ENCODE results near the gene FRMD5.

The FRMD5 gene

DNA sequence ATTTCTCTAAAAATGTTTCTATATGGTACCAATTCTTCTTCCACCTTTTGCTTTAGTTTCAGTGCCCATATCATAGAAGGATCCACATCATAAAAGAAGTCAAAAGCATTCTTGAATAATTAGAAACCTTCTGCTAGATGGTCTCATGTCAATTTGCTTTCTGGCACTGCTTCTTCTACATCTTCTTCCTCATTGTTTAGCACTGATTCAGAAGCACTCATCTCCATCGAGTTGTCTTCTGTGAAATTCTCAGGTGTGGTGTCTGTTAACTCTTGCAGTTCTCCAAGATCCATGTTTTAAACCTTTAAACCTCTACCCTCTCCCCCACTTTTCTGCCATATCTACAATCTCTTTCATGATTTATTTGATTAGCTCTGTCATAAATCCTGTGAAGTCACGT is 213.5 kb downstream of the FRMD5 start:
- Histone ChIP-seq H3K36me3 (ENCODE audit: insufficient read depth, low read length) (no peaks in the 10 kb centered on the region), H3K9me3 (ENCODE audit: low read depth, low read length) (no peaks in the 10 kb centered on the region), H3K9ac (ENCODE audit: insufficient read length) (no peak overlapping the region), H3K4me3 (no peak overlapping the region), H3K27ac (no peak overlapping the region)
- no peak for DNase-seq (ENCODE audit: low read depth, low spot score)
- TF ChIP-seq FOXP2 (optimal IDR thresholded peaks at IDR 0.05; ENCODE audit: control extremely low read depth, extremely low read length, insufficient read depth): no peak
- TF ChIP-seq EZH2 (IDR thresholded peaks at IDR 0.05): no peak
- no peak for TF ChIP-seq POLR2AphosphoS5 (IDR thresholded peaks at IDR 0.05; ENCODE audit: borderline replicate concordance, low read depth, low read length)

DNA sequence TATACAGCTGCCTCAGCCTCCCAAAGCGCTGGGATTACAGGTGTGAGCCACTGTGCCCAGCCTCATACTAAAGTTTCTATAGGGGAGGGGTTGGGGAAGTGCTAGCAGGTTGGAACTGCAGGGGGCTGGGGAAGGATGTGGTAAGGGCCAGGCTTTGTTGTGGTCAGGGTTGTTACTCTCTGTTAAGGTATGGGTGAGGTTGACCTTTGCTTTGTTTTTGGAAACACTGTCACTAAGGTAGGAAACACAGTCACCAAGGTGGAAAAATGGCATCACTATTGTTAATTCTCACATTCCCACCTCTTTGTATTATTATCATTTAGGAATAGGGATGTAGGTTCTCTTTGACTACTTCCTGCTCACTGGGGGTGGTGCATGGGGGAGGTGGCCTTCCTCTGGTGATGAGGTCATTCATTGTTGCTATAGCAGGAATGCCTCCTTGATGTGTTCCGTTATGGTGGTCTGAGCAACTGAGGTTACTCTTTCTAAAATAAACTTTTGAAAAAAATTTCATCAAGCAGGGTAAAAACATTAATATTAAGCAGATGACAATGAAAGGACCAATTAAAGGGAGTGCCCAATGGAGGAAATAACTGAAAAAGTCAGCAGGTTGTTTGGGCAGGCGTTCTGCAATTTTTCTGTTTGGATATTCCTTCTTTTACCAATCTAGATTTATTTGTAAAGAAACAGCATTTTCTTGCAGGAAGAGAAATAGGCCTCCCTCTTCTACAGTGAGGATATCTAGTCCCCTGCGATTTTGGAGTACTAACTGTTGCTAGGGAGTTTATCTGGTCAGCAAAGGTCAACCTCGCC is 217.8 kb downstream of the FRMD5 start:
- Histone ChIP-seq H3K36me3 (ENCODE audit: insufficient read depth, low read length) (no peaks in the 10 kb centered on the region), H3K27ac (no peak overlapping the region), H3K9me3 (ENCODE audit: low read depth, low read length) (no peaks in the 10 kb centered on the region), H3K4me3 (no peak overlapping the region), H3K9ac (ENCODE audit: insufficient read length) (no peak overlapping the region)
- no peak for DNase-seq (ENCODE audit: low read depth, low spot score)
- TF ChIP-seq EZH2 (IDR thresholded peaks at IDR 0.05): no peak
- no peak for TF ChIP-seq FOXP2 (optimal IDR thresholded peaks at IDR 0.05; ENCODE audit: control extremely low read depth, extremely low read length, insufficient read depth)
- no peak for TF ChIP-seq POLR2AphosphoS5 (IDR thresholded peaks at IDR 0.05; ENCODE audit: borderline replicate concordance, low read depth, low read length)

DNA sequence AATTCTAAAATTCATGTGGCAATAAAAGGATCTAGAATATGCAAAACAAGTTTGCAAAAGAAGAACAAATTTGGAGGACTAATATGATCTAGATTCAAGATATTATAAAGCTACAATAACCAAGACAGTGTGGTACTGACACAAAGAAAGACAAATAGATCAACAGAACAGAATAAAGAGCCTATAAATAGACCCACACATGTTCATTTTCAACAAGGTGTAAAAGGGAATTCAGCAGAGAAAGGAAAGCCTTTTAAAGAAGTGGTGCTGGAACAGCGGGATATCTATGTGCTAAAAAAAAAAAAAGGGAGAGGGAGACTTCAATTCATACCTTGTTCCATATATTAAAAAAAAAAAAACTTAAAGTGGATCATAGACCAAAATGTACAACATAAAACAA is 219.3 kb downstream of the FRMD5 start:
- H3K9ac ChIP-seq (ENCODE audit: insufficient read length): no peak overlapping the region
- H3K36me3 ChIP-seq (ENCODE audit: insufficient read depth, low read length): no peaks in the 10 kb centered on the region
- H3K27ac ChIP-seq: no peak overlapping the region
- DNase-seq (ENCODE audit: low read depth, low spot score): no peak
- no peak for TF ChIP-seq FOXP2 (optimal IDR thresholded peaks at IDR 0.05; ENCODE audit: control extremely low read depth, extremely low read length, insufficient read depth)
- H3K9me3 ChIP-seq (ENCODE audit: low read depth, low read length): no peaks in the 10 kb centered on the region
- H3K4me3 ChIP-seq: no peak overlapping the region

DNA sequence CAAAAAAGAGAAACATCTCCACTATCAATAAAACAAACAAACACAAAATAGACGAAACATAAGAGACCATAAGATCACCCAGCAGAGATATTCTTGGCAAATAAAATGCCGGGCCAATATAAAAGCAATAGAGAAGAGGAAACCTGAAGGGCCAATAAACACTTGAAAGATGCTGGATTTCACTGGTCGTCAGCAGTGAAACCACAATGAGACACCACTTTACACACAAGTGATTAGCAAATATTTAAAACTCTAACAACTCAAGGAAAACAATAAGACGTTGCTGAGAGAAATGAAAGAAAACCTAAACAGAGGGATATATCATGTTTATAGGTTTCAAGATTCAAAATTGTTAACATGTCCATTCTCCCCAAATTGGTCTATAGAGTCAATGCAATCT is 219.7 kb downstream of the FRMD5 start:
- Histone ChIP-seq H3K4me3 (no peak overlapping the region), H3K9me3 (ENCODE audit: low read depth, low read length) (no peaks in the 10 kb centered on the region), H3K36me3 (ENCODE audit: insufficient read depth, low read length) (no peaks in the 10 kb centered on the region), H3K27ac (no peak overlapping the region), H3K9ac (ENCODE audit: insufficient read length) (no peak overlapping the region)
- DNase-seq (ENCODE audit: low read depth, low spot score): no peak
- TF ChIP-seq EZH2 (IDR thresholded peaks at IDR 0.05) (no peak), FOXP2 (optimal IDR thresholded peaks at IDR 0.05; ENCODE audit: control extremely low read depth, extremely low read length, insufficient read depth) (no peak), POLR2AphosphoS5 (IDR thresholded peaks at IDR 0.05; ENCODE audit: borderline replicate concordance, low read depth, low read length) (no peak)

DNA sequence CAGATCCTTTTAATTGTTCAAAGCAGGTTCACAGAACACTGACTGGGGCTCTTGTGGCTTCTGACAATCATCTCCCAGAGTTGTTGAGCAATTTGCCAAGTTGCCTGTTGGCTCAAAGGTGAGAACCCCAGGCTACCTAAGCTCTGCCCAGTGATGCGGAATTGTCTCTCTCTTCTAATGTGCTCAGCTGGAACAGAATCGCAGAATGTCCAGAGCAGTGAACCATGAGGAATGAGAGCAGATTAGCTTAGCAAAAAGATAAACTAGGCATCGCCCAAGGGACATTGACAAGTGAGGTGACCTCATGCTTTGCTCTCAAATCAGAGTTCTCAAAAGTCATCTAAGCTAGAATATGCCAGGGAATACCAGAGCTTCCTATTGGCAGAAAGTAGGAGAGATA is 220.2 kb downstream of the FRMD5 start:
- no peak overlapping the region for H3K27ac ChIP-seq
- H3K4me3 ChIP-seq: no peak overlapping the region
- H3K9ac ChIP-seq (ENCODE audit: insufficient read length): no peak overlapping the region
- H3K36me3 ChIP-seq (ENCODE audit: insufficient read depth, low read length): no peaks in the 10 kb centered on the region
- TF ChIP-seq POLR2AphosphoS5 (IDR thresholded peaks at IDR 0.05; ENCODE audit: borderline replicate concordance, low read depth, low read length): no peak
- H3K9me3 ChIP-seq (ENCODE audit: low read depth, low read length): no peaks in the 10 kb centered on the region
- no peak for DNase-seq (ENCODE audit: low read depth, low spot score)

DNA sequence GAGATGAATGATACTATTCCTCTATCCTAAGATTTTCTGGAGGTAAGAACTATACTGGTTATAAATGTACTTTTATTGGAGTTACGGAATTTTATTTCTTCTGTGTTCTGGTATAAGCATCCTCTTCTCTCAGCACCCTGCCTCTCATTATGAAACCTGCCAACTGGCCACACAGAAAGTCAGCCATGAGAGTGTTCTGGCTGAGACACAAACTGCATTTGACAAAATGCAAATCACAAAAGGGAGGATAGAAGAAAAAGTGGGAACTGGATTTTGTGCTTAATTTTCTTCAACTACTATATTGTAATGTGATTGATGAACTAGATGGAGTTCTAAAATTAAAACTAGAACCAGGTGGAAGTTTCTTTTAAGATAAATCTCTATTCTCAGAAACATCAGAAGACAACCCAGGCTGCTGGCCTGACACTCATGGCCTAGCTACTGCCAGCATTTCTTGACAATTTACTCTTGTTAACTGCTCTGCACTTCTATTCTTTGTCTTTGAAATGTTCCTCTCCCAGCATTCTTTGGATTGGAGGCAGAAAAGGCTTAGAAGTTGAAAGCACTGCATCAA is 225.2 kb downstream of the FRMD5 start:
- H3K27ac ChIP-seq: no peak overlapping the region
- H3K9ac ChIP-seq (ENCODE audit: insufficient read length): no peak overlapping the region
- DNase-seq (ENCODE audit: low read depth, low spot score): no peak
- TF ChIP-seq EZH2 (IDR thresholded peaks at IDR 0.05) (no peak), FOXP2 (optimal IDR thresholded peaks at IDR 0.05; ENCODE audit: control extremely low read depth, extremely low read length, insufficient read depth) (no peak), POLR2AphosphoS5 (IDR thresholded peaks at IDR 0.05; ENCODE audit: borderline replicate concordance, low read depth, low read length) (no peak)
- H3K36me3 ChIP-seq (ENCODE audit: insufficient read depth, low read length): no peaks in the 10 kb centered on the region
- no peak overlapping the region for H3K4me3 ChIP-seq
- H3K9me3 ChIP-seq (ENCODE audit: low read depth, low read length): no peaks in the 10 kb centered on the region

DNA sequence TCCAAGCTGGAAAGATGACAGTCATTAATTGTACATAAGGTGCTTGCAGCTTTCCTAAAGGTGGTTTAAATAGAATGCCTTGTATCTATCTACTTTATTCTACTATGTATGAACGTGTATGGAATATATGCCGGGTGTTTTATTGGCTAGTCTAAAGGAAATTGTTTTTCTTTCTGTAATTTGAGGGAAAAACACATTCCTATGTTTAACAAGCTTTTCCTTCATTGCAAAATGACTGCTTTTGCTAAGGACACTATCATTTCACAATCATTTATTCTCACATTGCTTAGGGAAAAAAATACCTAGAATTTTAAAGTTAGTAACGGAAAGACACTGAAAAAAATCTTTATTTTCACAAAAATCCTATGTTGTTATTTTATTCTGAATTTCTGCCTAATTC is 226.5 kb downstream of the FRMD5 start:
- DNase-seq (ENCODE audit: low read depth, low spot score): no peak
- TF ChIP-seq FOXP2 (optimal IDR thresholded peaks at IDR 0.05; ENCODE audit: control extremely low read depth, extremely low read length, insufficient read depth) (no peak), EZH2 (IDR thresholded peaks at IDR 0.05) (no peak)
- Histone ChIP-seq H3K36me3 (ENCODE audit: insufficient read depth, low read length) (no peaks in the 10 kb centered on the region), H3K9me3 (ENCODE audit: low read depth, low read length) (no peaks in the 10 kb centered on the region), H3K27ac (no peak overlapping the region), H3K4me3 (no peak overlapping the region), H3K9ac (ENCODE audit: insufficient read length) (no peak overlapping the region)

DNA sequence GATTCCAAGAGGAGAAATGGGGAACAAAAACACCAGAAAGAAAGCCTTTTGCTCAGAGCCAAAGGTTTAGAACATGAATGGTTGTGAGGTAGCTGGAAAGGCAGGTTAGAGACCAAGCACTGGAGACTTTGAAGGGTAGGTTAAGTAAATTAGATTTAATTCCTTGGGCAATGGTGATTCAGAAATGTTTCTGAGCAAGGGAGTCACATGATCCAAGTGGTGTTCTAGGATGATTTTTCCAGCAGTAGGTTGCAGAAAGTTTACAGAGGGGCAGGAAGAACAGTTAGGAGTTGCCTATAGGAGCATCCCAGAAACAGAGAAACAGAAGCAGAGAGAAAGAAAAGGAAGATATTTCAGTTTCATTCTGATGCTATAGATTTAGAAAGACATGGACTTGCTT is 228.4 kb downstream of the FRMD5 start:
- Histone ChIP-seq H3K9ac (ENCODE audit: insufficient read length) (no peak overlapping the region), H3K27ac (no peak overlapping the region), H3K36me3 (ENCODE audit: insufficient read depth, low read length) (no peaks in the 10 kb centered on the region), H3K4me3 (no peak overlapping the region), H3K9me3 (ENCODE audit: low read depth, low read length) (no peaks in the 10 kb centered on the region)
- TF ChIP-seq POLR2AphosphoS5 (IDR thresholded peaks at IDR 0.05; ENCODE audit: borderline replicate concordance, low read depth, low read length): no peak
- TF ChIP-seq EZH2 (IDR thresholded peaks at IDR 0.05): no peak
- TF ChIP-seq FOXP2 (optimal IDR thresholded peaks at IDR 0.05; ENCODE audit: control extremely low read depth, extremely low read length, insufficient read depth): no peak
- no peak for DNase-seq (ENCODE audit: low read depth, low spot score)

DNA sequence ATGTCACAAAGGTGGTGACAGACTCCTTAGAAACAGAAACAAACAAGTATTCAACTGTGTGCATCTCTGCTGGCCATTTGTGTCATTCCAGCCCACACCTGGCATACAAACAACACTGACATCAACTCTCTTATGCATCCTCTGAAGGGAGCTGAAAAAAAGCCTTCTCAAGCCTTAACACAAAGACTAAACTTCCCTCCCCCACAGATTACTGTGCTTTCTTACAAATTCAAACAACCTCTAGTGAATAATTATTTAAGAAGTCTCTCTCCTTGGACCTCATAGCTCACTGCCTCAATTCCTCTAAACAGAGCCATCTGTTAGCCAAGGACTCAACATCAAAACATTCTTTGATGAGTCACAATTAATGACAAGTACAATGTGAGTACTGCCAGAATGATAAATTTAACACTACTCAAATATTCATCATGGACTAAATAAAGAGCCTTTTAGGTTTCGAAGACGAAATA is 236.2 kb downstream of the FRMD5 start:
- H3K9ac ChIP-seq (ENCODE audit: insufficient read length): no peak overlapping the region
- H3K4me3 ChIP-seq: no peak overlapping the region
- DNase-seq (ENCODE audit: low read depth, low spot score): no peak
- no peak overlapping the region for H3K27ac ChIP-seq
- TF ChIP-seq FOXP2 (optimal IDR thresholded peaks at IDR 0.05; ENCODE audit: control extremely low read depth, extremely low read length, insufficient read depth): no peak
- TF ChIP-seq POLR2AphosphoS5 (IDR thresholded peaks at IDR 0.05; ENCODE audit: borderline replicate concordance, low read depth, low read length): no peak
- TF ChIP-seq EZH2 (IDR thresholded peaks at IDR 0.05): no peak
- no peaks in the 10 kb centered on the region for H3K9me3 ChIP-seq (ENCODE audit: low read depth, low read length)
- no peaks in the 10 kb centered on the region for H3K36me3 ChIP-seq (ENCODE audit: insufficient read depth, low read length)
